Cardiac fibroblast (primary cell): Measurements from ENCODE around the gene PTEN.

ENCODE experiments used
- DNase-seq, 2 donors: peaks; one replicate each; pipeline versions ENCODE4 v3.0.0 to v3.0.0-alpha.2; 2010; ENCODE audit warnings: low read depth in 2 of 2
- H3K4me3 ChIP-seq, 2 donors: replicated peaks in 1 of 2; 1 replicate in 1 of 2; 2 replicates in 1 of 2; pipeline ENCODE4 v1.5.1; 2011; ENCODE audit warnings: low read depth in 2 of 2, low read length in 2 of 2, mild to moderate bottlenecking in 2 of 2, moderate library complexity in 1 of 2
- CTCF ChIP-seq: IDR thresholded peaks from one replicate; pipeline ENCODE4 v1.5.1; 2011; ENCODE audit warnings: low read depth, mild to moderate bottlenecking, low read length, inconsistent platforms

Gene PTEN

GRCh38 chr10:87921931-87922688 is 58.7 kb downstream of the PTEN start:
- H3K4me3 ChIP-seq, result no peak overlapping the region
- no peak for TF ChIP-seq CTCF
- DNase-seq, result peak in 1 of 2 donors; percentile 22

- no peak for TF ChIP-seq CTCF
- no peak for DNase-seq
- no peak overlapping the region for H3K4me3 ChIP-seq
Measured at GRCh38 chr10:87923233-87923632, 59.8 kb downstream of the PTEN start.

- H3K4me3 ChIP-seq, result no peak overlapping the region
- TF ChIP-seq CTCF, result no peak
- peak; percentile 44 to 48 for DNase-seq
Measured at GRCh38 chr10:87925570-87925969, 62.1 kb downstream of the PTEN start.

GRCh38 chr10:87927091-87927490 is 63.7 kb downstream of the PTEN start:
- peak; percentile 46 to 55 for DNase-seq
- TF ChIP-seq CTCF, result no peak
- H3K4me3 ChIP-seq, result no peak overlapping the region

- H3K4me3 ChIP-seq, result no peak overlapping the region
- DNase-seq, result no peak
- no peak for TF ChIP-seq CTCF
Measured at GRCh38 chr10:87928996-87929395, 65.6 kb downstream of the PTEN start.

GRCh38 chr10:87930141-87930540 is 66.7 kb downstream of the PTEN start:
- no peak for DNase-seq
- H3K4me3 ChIP-seq, result no peak overlapping the region
- no peak for TF ChIP-seq CTCF
